Left colon (tissue), 2 donors: ENCODE results near the gene CYYR1. TPM values are rescaled to one million over a fixed set of nuclear protein-coding genes. Genes with fewer than 3 reads are reported as not detected.

Source experiments
- ATAC-seq: fragments of 200-7000 bp; cut with Tn5 transposase; one replicate; pipeline ENCODE4 v1.9.1; 2020; ENCODE audit warnings: mild to moderate bottlenecking, moderate library complexity
- DNase-seq, 2 donors: peaks; one replicate each; pipeline ENCODE4 v3.0.0-alpha.2; 2020
- intact Hi-C, 2 donors: fragments of 100-400 bp; cut with DNase I in 1 of 2; cut with micrococcal nuclease in 1 of 2; formaldehyde crosslinking; loops; one replicate each; pipeline versions ENCODE4 v1.11.2 to v1.14.0; 2022; cut with DNase I, micrococcal nuclease
- long read RNA-seq: library from polyadenylated mRNA; unstranded; transcript quantifications from one replicate; pipeline ENCODE4 v2.0.0, GENCODE V29; 2021
- total RNA-seq, 2 donors: library from RNA; stranded (reverse); fragmentation: NEBNext Ultra II Directional; extraction: Animal tissue kit (Norgen Biotek cat#: 25700); gene quantifications; one replicate each; pipeline ENCODE4 v1.2.1, GENCODE V29; 2021
- donor health status: DM: no; HTN: no; CAD: no.
- donor health status: DM: yes; HTN: yes; CAD: no.

The CYYR1 gene
- 1 to 10 TPM; 3.0 to 4.4 TPM for total RNA-seq
- long read RNA-seq, transcript CYYR1-201 (4 exons, 3,101 nt) = major isoform, 6 of 11 reads
- long read RNA-seq, partial matches to known transcripts = 1 of 11 reads
- long read RNA-seq, other reads (novel, unspliced or antisense) = 4 of 11 reads

DNA sequence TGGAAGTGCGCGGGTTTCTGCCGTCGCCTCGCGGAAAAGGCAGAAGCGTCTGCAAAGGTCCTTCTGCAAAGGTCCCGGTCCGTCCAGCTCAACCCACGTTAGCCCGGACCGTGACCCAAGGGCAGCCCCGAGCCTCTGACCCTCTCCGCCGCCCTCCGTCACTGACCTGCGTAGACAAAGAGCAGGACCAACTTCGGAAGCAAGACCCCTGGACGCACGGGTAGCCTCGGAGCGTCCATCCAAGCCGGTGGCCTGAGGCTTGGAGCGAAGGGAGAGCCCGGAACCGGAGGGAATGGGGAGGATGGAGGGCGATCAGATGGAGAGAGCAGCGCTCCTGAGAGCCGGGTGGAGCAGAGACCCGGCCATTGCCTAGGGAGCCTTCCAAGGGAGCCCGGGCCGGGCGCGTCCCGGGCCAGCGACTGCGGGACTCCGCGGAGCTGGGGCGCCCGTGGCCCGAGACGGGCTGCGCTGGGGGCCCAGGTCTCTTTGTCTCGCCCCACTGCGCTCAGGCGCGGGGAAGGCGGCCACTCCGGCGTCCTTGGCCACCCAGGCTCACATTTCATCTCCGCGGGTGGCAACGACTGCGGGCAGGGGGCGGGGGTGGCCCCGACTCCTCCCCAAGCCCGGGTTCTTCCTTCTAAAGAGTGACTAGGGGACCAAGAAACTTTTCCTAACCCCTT is at the start of gene CYYR1:
TSS of gene CYYR1 (minus strand) at position 585 of the 680 bp plus-strand sequence. CDS start at position 239, 346 bp downstream.
- ATAC-seq = no peak
- DNase-seq = no peak
- intact Hi-C loops = no loop called here

GRCh38 chr21:26617176-26617575 is 44.1 kb upstream of the CYYR1 start:
- ATAC-seq = no peak
- DNase-seq = no peak
- intact Hi-C loops = no loop called here

GRCh38 chr21:26614251-26614650 is 41.2 kb upstream of the CYYR1 start:
- intact Hi-C loops = no loop called here
- DNase-seq = no peak

GRCh38 chr21:26599261-26599660 is 26.2 kb upstream of the CYYR1 start:
- DNase-seq (no peak), ATAC-seq (no peak)
- intact Hi-C loops = no loop called here

More at GRCh38 chr21:26614251-26614650, 41.2 kb upstream of the CYYR1 start:
- ATAC-seq = no peak

DNA sequence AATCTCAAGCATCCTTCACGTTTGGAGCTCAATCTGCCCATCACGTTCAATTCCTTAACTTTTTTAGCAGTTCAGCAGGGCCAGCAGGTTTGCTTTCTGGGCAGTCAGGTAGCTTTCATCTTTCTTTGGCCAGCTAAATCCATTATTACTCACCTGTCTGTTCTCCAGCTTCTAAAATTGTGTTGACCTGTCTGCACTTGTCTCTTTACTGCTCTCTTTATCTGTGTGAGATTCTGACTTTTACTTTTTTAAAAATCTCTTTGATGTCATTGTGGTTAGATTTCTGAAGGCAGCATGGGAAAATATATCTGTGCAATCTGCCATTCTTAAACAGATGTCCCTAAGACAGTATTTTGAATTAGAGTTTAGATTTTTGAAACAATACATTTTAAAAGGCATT is 24.9 kb upstream of the CYYR1 start:
- ATAC-seq (no peak), DNase-seq (no peak)
- intact Hi-C loops = no loop called here

- intact Hi-C loops = no loop called here
- ATAC-seq = no peak
- no peak for DNase-seq
Observed at GRCh38 chr21:26597031-26597430, 23.9 kb upstream of the CYYR1 start.

DNA sequence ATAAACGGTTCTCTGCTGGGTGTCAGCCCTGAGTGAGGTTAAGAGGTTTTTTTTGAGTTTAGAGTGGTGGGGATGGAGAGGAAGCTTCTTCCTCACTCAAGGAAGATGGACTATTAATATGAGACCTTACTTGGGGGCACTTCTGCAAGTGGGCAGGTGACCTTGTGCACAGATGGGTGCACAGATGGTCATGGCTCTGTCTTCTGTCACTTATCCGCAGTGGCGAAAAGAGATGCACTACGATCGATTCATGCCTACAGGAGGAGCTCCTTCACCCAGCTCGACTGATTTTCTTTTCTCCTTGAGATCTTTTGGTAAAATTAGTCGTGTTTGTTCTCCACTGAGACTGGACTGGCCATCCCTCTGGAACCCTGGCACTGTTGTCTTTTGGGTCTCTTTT is 22.9 kb upstream of the CYYR1 start:
- ATAC-seq (no peak), DNase-seq (no peak)
- intact Hi-C loops = no loop called here

- DNase-seq = no peak
- intact Hi-C loops = no loop called here
- ATAC-seq = no peak
Observed at GRCh38 chr21:26593800-26594199, 20.7 kb upstream of the CYYR1 start.

DNA sequence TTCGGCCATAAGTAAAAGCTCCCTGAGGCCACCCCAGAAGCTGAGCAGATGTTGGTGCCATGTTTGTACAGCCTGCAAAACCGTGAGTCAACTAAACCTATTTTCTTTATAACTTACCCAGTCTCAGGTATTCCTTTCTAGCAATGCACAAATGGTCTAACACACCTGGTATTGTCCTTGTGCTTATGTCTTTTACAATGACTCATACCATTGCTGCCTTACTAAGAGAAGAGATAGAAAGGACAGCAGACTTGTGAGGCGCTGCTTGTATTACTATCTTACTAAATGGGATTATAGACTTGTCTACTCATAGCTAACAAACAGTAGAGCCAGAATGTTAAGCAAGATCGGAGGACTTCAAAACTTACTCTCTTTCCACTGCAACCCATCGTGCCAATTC is 18.5 kb upstream of the CYYR1 start:
- ATAC-seq (no peak), DNase-seq (no peak)
- intact Hi-C loops = no loop called here

DNA sequence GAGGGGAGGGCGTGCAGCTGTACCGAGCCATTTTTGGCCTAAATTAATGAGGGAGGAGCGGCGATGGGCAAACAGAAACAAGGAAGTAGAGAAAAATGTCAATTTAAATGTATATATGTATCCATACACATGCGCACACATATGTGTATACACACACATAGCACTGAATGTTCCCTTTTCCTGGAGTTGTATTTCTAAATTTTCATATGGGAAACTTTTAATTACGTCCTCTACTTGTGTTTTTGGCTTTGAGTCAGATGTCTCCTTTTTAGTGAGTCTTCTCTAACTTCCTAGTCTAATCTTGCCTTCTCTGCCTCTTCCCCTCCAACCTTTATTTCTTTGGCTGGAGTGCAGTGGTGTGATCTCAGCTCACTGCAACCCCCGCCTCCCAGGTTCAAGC is 15.4 kb upstream of the CYYR1 start:
- no peak for ATAC-seq
- intact Hi-C loops = no loop called here
- DNase-seq = no peak

- no peak for DNase-seq
- intact Hi-C loops = no loop called here
- ATAC-seq = no peak
Observed at GRCh38 chr21:26587736-26588201, 14.7 kb upstream of the CYYR1 start.

DNA sequence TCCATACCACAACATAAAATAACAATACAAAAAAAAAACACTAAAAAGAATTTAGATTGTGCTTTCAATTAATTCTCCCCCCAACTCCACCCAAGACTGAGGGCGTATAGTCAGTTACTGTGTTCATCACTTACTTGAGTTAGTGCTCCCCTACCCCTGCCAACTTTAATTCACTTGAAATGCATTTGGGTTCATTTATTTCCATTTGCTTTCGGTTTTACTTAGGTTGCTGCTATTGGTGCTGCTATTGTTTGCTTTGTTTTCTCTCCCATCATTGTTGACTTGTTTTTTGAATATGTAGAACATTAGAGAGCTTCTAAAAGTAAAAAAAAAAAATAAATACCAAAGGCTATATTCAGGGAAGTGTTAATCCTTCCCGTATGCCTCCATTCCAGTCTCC is 10.7 kb upstream of the CYYR1 start:
- DNase-seq = no peak
- ATAC-seq = no peak
- intact Hi-C loops = no loop called here

GRCh38 chr21:26581818-26582217 is 8.7 kb upstream of the CYYR1 start:
- intact Hi-C loops = no loop called here
- DNase-seq (no peak), ATAC-seq (no peak)

GRCh38 chr21:26572076-26572701 is 897 bp downstream of the CYYR1 start:
- intact Hi-C loops = no loop called here
- ATAC-seq = no peak
- no peak for DNase-seq

DNA sequence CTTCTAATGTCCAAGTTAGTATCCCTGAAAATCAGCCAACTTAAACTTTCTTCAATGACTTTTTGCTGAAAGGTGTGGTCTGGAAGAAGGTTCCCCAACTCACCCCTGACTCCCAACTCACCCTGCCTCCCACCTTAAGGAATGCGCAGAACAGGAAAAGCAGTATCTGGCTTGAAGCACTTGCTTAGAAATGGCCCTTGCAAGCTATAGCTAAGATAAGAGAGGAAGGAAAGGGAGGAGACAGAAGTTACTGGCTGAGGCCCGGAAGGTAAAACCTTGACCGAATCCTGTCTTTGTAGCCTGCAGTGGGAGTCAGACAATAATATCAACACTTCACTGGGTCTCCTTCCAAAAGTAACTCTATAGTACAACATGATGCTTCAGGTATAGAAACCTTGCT is 2.9 kb downstream of the CYYR1 start:
- intact Hi-C loops = no loop called here
- ATAC-seq = no peak
- no peak for DNase-seq

DNA sequence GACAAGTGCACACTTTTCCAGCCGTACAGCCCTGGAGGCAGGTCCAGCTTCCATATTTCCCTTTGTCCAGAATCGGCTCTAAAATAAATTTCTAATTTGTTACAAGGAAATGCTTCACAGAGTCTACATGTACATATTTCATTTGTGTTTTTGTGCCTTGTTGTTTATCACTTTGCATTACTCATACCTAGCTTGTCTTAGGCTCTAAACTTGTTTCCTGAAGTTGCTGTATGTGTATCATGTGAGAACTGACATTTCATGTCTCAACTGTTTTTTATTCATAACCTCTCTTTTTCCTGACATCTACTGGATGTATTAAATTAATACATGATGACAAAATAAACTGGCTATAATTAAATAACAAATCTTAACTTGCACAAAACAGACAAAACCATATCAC is 7.5 kb downstream of the CYYR1 start:
- intact Hi-C loops = no loop called here
- DNase-seq (no peak), ATAC-seq (no peak)

DNA sequence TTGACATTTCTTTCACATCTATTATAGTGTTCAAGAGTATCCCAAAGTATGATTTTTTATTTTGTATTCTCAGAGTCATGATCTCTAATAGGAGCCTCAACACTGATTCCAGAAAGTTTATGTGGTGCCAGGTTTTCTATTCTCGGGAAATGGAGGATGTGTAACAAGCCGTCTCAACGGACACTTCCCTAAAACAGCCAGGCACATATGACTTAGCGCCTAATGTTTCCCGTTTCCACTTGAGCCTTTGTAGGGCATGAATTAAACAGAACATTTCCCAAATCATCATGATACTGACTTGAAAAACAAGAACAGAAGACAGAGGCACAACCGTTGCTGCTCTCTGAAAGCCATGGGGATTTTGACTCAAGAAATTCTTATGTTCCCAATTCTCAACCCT is 8.0 kb downstream of the CYYR1 start:
- ATAC-seq (no peak), DNase-seq (no peak)
- intact Hi-C loops = no loop called here

DNA sequence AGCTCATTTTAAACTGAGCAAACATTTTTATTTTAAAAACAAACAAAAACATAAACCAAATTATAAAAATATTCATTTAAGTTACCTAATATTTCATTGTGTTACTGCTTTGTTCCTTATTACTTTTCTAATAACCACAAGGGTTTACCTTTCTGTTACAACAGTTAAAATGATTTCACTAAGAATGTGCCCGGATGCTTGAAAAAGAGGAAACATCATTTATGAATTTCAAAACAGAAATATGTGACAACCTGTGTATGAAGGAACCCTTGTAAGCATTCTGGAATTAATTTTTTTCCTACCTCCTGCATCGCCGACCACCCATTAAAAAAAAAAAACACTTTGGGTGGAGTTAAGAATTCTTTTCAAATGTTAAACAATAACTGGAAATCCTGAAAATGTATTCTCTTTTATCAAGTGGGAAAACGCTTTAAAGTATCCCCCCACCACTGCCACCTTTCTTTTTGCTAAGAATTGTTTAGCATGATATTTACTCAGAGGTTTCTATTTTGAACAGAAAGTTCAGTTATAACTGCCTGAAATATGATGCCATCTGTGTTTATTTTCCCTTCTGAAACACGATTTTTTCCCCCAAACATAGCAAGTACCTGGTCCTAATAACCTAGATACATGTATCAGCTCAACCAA is 9.1 kb downstream of the CYYR1 start:
- intact Hi-C loops = no loop called here
- ATAC-seq (no peak), DNase-seq (no peak)

- intact Hi-C loops = no loop called here
- ATAC-seq = no peak
- DNase-seq = no peak
Observed at GRCh38 chr21:26560612-26561011, 12.5 kb downstream of the CYYR1 start.

- ATAC-seq = no peak
- DNase-seq = no peak
- intact Hi-C loops = no loop called here
Observed at GRCh38 chr21:26559099-26559498, 14.0 kb downstream of the CYYR1 start.
